Common myeloid progenitor, CD34-positive (primary cell): Measurements from ENCODE around the gene OR8A1.
"Not testable (repeated sequence)": the region's sequence is repeated elsewhere in the genome, so short reads cannot be mapped to it uniquely, and the experiment has no call there.

Source experiments
- CTCF ChIA-PET: fragments of 350-600 bp; sonication (Branson Sonifier 250); formaldehyde crosslinking; loops from one replicate; lab custom pipeline; 2021; ENCODE audit warnings: antibody characterized with exemption; lab: Charles Lee
- POLR2A ChIA-PET: fragments of 350-600 bp; sonication (Branson Sonifier 250); formaldehyde crosslinking; loops from one replicate; lab custom pipeline; 2021; ENCODE audit warnings: antibody characterized with exemption; lab: Charles Lee
- DNase-seq, 3 donors: peaks; one replicate each; pipeline versions ENCODE4 v3.0.0 to v3.0.0-alpha.2; 2013
- H3K27ac ChIP-seq, 2 experiments: 1 replicate in 1 of 2; 2 replicates in 1 of 2; pipeline ENCODE4 v1.7.0; 2013; ENCODE audit warnings: inconsistent platforms in 2 of 2, low read length in 2 of 2, mild to moderate bottlenecking in 2 of 2, low read depth in 1 of 2, moderate library complexity in 1 of 2; ENCODE audit not compliant: severe bottlenecking in 2 of 2, insufficient read depth in 1 of 2, poor library complexity in 1 of 2
- H3K27me3 ChIP-seq, 5 experiments: replicated peaks in 2 of 5; 1 replicate in 3 of 5; 2 replicates in 2 of 5; pipeline versions ENCODE4 v1.6.1 to v1.7.0; 2013; ENCODE audit warnings: low read length in 4 of 5, mild to moderate bottlenecking in 2 of 5, moderate library complexity in 2 of 5, inconsistent platforms in 1 of 5; ENCODE audit not compliant: insufficient read depth in 5 of 5, control insufficient read depth in 4 of 5
- H3K36me3 ChIP-seq, 4 experiments: 1 replicate in 2 of 4; 2 replicates in 2 of 4; pipeline versions ENCODE4 v1.6.1 to v1.7.0; 2013; ENCODE audit warnings: low read length in 3 of 4, control low read depth in 1 of 4, mild to moderate bottlenecking in 1 of 4; ENCODE audit not compliant: control insufficient read depth in 4 of 4, insufficient read depth in 4 of 4
- H3K4me1 ChIP-seq, 4 experiments: 1 replicate in 3 of 4; 2 replicates in 1 of 4; pipeline versions ENCODE4 v1.6.1 to v1.7.1; 2013; ENCODE audit warnings: low read length in 3 of 4, mild to moderate bottlenecking in 3 of 4, control low read depth in 1 of 4, inconsistent platforms in 1 of 4, moderate library complexity in 1 of 4; ENCODE audit not compliant: control insufficient read depth in 4 of 4, insufficient read depth in 4 of 4; ENCODE audit errors: control extremely low read depth in 1 of 4
- H3K4me3 ChIP-seq, 7 experiments: 1 replicate in 4 of 7; 2 replicates in 3 of 7; pipeline versions ENCODE4 v1.5.1 to v1.7.0; 2013; ENCODE audit warnings: mild to moderate bottlenecking in 7 of 7, low read length in 6 of 7, moderate library complexity in 6 of 7, inconsistent platforms in 2 of 7, low read depth in 2 of 7, control low read depth in 1 of 7; ENCODE audit not compliant: insufficient read depth in 4 of 7, control insufficient read depth in 1 of 7; ENCODE audit errors: extremely low read depth in 1 of 7
- H3K9me3 ChIP-seq, 5 experiments: 1 replicate in 4 of 5; 2 replicates in 1 of 5; pipeline versions ENCODE4 v1.6.1 to v1.7.1; 2013; ENCODE audit warnings: low read length in 4 of 5, mild to moderate bottlenecking in 2 of 5, inconsistent platforms in 1 of 5, low read depth in 1 of 5, moderate library complexity in 1 of 5; ENCODE audit not compliant: control insufficient read depth in 4 of 5, insufficient read depth in 2 of 5; ENCODE audit errors: control extremely low read depth in 1 of 5
- WGBS: methylation state at CpG from one replicate; pipeline ENCODE4 v1.1.5; 2013; ENCODE audit not compliant: insufficient coverage; 5-methylcytosine and 5-hydroxymethylcytosine counted together

OR8A1 gene

GRCh38 chr11:124602723-124603122 lies 32.9 kb downstream of the OR8A1 start:
- H3K27me3 ChIP-seq, DNase-seq, POLR2A ChIA-PET, CTCF ChIA-PET, H3K36me3 ChIP-seq, H3K9me3 ChIP-seq, H3K4me3 ChIP-seq, H3K27ac ChIP-seq: not testable (repeated sequence)
- H3K4me1 ChIP-seq, result peaks cover 0 to 11% (median 6%) of the 10 kb centered on the region in 4 experiments
- WGBS, result 100% methylated on average over 1 of the region's 3 CpGs

GRCh38 chr11:124605719-124606118 lies 35.9 kb downstream of the OR8A1 start:
- CTCF ChIA-PET, result interaction anchor here (0.8 to 1.6 kb wide), 3 partner anchors 14 to 23 kb away, joined by 3 to 5 read pairs (median 3); no protein-coding TSS in a partner anchor
- POLR2A ChIA-PET, result no interaction called here
- WGBS, result 45% methylated on average over 3 of the region's 3 CpGs

GRCh38 chr11:124608147-124608546 lies 38.4 kb downstream of the OR8A1 start:
- ChIA-PET CTCF (no interaction called here), POLR2A (interaction anchor here (0.6 kb wide), 1 partner anchor 16 kb away, joined by 4 read pairs; no protein-coding TSS in a partner anchor)
- DNase-seq, result peak; percentile 44 to 86 (median 82)
- no peak overlapping the region for H3K4me3 ChIP-seq
- H3K27ac ChIP-seq, result no peak overlapping the region
- H3K27me3 ChIP-seq, result no peaks in the 10 kb centered on the region
- H3K9me3 ChIP-seq, result no peaks in the 10 kb centered on the region
- no peaks in the 10 kb centered on the region for H3K36me3 ChIP-seq
- peaks cover 0 to 23% (median 9%) of the 10 kb centered on the region in 4 experiments for H3K4me1 ChIP-seq

More at GRCh38 chr11:124605719-124606118, 35.9 kb downstream of the OR8A1 start:
- H3K27ac ChIP-seq, result no peak overlapping the region
- peaks cover 0 to 11% (median 7%) of the 10 kb centered on the region in 4 experiments for H3K4me1 ChIP-seq
- no peaks in the 10 kb centered on the region for H3K27me3 ChIP-seq
- no peak overlapping the region for H3K4me3 ChIP-seq
- H3K9me3 ChIP-seq, result no peaks in the 10 kb centered on the region
- peak; percentile 14 to 67 (median 56) for DNase-seq
- H3K36me3 ChIP-seq, result no peaks in the 10 kb centered on the region

- Histone ChIP-seq H3K27ac (no peak overlapping the region), H3K4me3 (no peak overlapping the region), H3K27me3 (no peaks in the 10 kb centered on the region), H3K36me3 (no peaks in the 10 kb centered on the region), H3K9me3 (no peaks in the 10 kb centered on the region), H3K4me1 (peaks cover 0 to 18% (median 8%) of the 10 kb centered on the region in 4 experiments)
- ChIA-PET POLR2A (no interaction called here), CTCF (interaction anchor here (0.9 kb wide), 1 partner anchor 124 kb away, joined by 3 read pairs; no protein-coding TSS in a partner anchor)
- DNase-seq, result no peak
- 100% methylated on average over 2 of the region's 2 CpGs for WGBS
Observed at GRCh38 chr11:124610295-124610694, 40.5 kb downstream of the OR8A1 start.

GRCh38 chr11:124611064-124611463 lies 41.3 kb downstream of the OR8A1 start, which contains the start of gene PANX3:
PANX3 (plus strand) TSS chr11:124611428; CDS start chr11:124611557, 129 bp downstream.
- ChIA-PET CTCF (no interaction called here), POLR2A (interaction anchor here (0.6 kb wide), 1 partner anchor 31 kb away, joined by 3 read pairs; no protein-coding TSS in a partner anchor)
- Histone ChIP-seq H3K9me3 (no peaks in the 10 kb centered on the region), H3K27me3 (no peaks in the 10 kb centered on the region), H3K4me3 (no peak within 1 kb of the TSS), H3K27ac (no peak within 1 kb of the TSS), H3K36me3 (no peaks in the 10 kb centered on the region), H3K4me1 (peaks cover 0 to 12% (median 4%) of the 10 kb centered on the region in 4 experiments)
- WGBS, result 100% methylated on average over 5 of the region's 5 CpGs
- no peak for DNase-seq

GRCh38 chr11:124612045-124612444 lies 42.2 kb downstream of the OR8A1 start:
- no peak overlapping the region for H3K4me3 ChIP-seq
- 80% methylated on average over 1 of the region's 3 CpGs for WGBS
- ChIA-PET CTCF (no interaction called here), POLR2A (no interaction called here)
- H3K9me3 ChIP-seq, result no peaks in the 10 kb centered on the region
- H3K4me1 ChIP-seq, result peaks cover 0 to 12% (median 4%) of the 10 kb centered on the region in 4 experiments
- DNase-seq, result peak in 2 of 3 donors; percentile 43 to 61
- H3K27ac ChIP-seq, result no peak overlapping the region
- H3K36me3 ChIP-seq, result no peaks in the 10 kb centered on the region
- no peaks in the 10 kb centered on the region for H3K27me3 ChIP-seq

- H3K4me1 ChIP-seq, result peaks cover 0 to 12% (median 3%) of the 10 kb centered on the region in 4 experiments
- WGBS, result 97% methylated on average over 7 of the region's 10 CpGs
- no peak overlapping the region for H3K27ac ChIP-seq
- ChIA-PET POLR2A (no interaction called here), CTCF (no interaction called here)
- H3K27me3 ChIP-seq, result no peaks in the 10 kb centered on the region
- H3K9me3 ChIP-seq, result no peaks in the 10 kb centered on the region
- H3K36me3 ChIP-seq, result no peaks in the 10 kb centered on the region
- no peak for DNase-seq
- H3K4me3 ChIP-seq, result no peak overlapping the region
Observed at GRCh38 chr11:124612567-124613246, 42.9 kb downstream of the OR8A1 start.
